ENCODE data around the gene FAM174B.

The FAM174B gene

DNA sequence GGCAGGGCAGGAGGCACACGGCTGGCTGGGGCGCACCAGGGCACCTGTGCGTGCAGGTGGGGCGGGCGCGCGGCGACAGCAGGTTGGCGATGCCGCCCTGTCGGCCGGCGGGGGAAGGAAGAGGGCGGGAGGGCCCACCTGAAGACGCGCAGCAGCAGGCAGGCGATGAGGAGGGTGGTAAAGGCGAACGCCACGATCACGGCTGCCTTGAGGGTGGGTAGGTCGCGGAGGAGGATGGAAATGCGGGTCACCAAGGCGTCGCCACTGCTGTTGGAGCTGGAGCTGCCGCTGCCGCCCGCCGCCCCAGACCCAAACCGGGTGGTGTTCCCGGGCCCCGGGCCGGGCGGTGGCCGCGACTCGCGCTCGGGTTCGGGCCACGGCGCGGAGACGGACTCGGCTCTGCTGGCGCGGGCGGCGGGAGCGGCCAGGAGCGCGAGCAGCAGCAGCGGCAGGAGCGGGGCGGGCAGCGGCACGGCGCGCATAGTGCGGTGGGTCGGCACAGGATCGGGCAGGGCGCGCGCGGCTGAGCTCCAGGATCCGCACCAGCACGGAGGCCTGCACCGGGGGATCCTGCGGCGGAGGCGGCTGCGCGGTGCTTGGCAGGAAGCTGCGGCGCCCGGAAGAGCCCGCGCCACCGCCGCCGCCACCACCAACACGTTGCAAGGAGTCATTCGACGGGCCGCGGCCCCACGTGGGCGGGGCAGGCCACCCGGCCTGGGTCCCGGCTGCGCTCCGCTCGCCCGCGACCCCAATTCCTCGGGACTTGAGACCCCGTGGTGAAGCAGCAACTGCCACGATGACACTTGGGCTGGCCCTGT is at the start of gene FAM174B:
Gene FAM174B, minus strand, starts transcription at position 598 of the 818 bp plus-strand sequence.
- H3K4me3 ChIP-seq (ENCODE audit: low read depth, low read length): peak within 1 kb of the TSS; percentile 51
- DNase-seq (ENCODE audit: low read depth, low spot score): no peak
- CTCF ChIA-PET: no interaction called here
- POLR2A ChIA-PET: no interaction called here
- TF ChIP-seq, protein P1, sequence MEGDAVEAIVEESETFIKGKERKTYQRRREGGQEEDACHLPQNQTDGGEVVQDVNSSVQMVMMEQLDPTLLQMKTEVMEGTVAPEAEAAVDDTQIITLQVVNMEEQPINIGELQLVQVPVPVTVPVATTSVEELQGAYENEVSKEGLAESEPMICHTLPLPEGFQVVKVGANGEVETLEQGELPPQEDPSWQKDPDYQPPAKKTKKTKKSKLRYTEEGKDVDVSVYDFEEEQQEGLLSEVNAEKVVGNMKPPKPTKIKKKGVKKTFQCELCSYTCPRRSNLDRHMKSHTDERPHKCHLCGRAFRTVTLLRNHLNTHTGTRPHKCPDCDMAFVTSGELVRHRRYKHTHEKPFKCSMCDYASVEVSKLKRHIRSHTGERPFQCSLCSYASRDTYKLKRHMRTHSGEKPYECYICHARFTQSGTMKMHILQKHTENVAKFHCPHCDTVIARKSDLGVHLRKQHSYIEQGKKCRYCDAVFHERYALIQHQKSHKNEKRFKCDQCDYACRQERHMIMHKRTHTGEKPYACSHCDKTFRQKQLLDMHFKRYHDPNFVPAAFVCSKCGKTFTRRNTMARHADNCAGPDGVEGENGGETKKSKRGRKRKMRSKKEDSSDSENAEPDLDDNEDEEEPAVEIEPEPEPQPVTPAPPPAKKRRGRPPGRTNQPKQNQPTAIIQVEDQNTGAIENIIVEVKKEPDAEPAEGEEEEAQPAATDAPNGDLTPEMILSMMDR (IDR thresholded peaks at IDR 0.05; ENCODE audit: insufficient read depth, low read length, missing control alignments): no peak

DNA sequence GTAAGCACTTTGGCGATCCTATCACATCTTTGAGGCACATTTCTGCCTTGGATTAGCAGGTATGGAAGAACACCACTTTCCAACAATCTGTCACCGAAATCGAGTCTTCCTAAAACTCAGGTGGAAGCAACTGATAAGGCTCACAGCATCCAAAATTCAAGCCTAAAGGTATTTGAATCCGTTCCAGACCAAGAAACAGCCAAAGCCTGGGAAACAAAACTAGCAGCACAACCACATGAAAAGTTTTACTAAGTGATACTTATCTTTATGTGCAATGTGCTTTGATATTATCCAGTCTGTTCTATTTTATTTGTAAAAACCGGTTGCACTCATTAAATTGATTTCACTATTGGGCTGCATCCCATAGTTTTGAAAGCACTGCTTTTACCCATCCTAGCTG is 40.5 kb upstream of the FAM174B start:
- TF ChIP-seq, protein P1 (IDR thresholded peaks at IDR 0.05; ENCODE audit: insufficient read depth, low read length, missing control alignments): no peak
- H3K4me3 ChIP-seq (ENCODE audit: low read depth, low read length): no peak overlapping the region
- ChIA-PET POLR2A (no interaction called here), CTCF (interaction anchor here (1.2 kb wide), 1 partner anchor 19 kb away, joined by 3 read pairs; no protein-coding TSS in a partner anchor)
- no peak for DNase-seq (ENCODE audit: low read depth, low spot score)

DNA sequence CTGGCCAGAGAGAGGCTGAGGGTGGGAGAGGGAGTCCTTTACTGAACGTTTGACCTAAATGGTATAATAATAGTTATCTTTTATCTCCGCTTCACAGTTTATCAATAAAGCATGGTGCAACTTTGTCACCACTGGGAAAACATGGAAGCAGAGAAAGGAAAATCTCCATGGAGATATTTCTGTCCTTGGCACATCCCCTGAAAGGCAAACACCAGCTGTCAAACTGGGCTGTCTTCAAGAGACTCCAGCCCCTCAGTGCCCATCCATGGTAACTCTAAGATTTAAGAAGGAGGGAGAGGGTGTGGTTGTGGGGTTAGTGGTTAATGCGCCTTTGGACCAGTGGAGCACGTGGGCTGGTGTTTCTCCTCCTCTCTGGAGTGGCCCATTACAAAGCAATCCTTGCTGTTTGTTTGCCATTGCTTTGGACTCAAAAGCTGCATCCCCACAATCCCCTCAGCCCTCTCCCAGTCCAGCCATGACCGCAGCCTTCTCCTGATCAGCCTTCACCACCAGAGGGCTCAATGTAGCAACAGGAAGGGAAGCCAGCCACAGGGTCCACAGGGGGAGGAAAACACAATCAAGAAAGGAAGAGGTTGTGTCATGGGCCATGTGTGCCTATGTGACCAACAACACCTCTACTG is 38.2 kb upstream of the FAM174B start:
- no peak overlapping the region for H3K4me3 ChIP-seq (ENCODE audit: low read depth, low read length)
- no peak for DNase-seq (ENCODE audit: low read depth, low spot score)
- ChIA-PET POLR2A (no interaction called here), CTCF (no interaction called here)
- TF ChIP-seq, protein P1 (IDR thresholded peaks at IDR 0.05; ENCODE audit: insufficient read depth, low read length, missing control alignments): peak; percentile 40

DNA sequence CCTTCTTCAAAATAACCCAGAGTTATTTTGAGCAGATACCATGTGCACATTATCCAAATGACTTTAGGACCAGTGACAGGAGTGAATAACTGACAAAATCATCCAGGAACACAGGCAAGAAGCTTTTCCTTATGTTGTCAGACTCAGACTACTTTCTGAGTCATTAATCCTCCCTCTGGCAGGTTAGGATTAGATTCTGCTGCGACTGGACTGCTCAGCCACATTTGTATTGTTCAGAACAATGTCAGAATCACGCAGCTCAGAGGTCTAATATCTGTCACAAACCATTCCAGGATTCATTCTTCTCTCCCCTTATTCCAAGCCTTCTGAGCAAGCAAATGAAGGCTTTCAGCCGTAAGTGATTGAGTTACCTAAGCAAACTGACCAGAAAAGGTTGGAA is 34.8 kb upstream of the FAM174B start:
- ChIA-PET CTCF (interaction anchor here (1.3 kb wide), 1 partner anchor 24 kb away, joined by 3 read pairs; no protein-coding TSS in a partner anchor), POLR2A (no interaction called here)
- no peak overlapping the region for H3K4me3 ChIP-seq (ENCODE audit: low read depth, low read length)
- no peak for DNase-seq (ENCODE audit: low read depth, low spot score)
- TF ChIP-seq, protein P1 (IDR thresholded peaks at IDR 0.05; ENCODE audit: insufficient read depth, low read length, missing control alignments): no peak

DNA sequence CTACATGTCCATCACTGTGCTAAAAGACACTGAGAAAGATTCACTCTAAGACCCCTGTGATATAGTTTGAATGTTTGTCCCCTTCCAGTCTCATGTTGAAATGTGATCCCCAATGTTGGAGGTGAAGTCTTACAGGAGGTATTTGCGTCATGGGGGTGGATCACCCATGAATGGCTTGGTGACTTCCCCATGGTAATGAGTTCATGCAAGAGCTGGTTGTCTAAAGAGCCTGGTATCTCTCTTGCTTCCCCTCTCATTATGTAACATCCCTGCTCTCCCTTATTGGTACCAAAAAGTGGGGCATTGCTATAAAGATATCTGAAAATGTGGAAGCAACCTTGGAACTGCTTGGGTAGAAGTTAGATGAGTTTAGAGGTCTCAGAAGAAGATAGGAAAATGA is 32.2 kb upstream of the FAM174B start:
- ChIA-PET POLR2A (interaction anchor here (0.6 kb wide), 1 partner anchor 27 kb away, joined by 4 read pairs; no protein-coding TSS in a partner anchor), CTCF (no interaction called here)
- TF ChIP-seq, protein P1 (IDR thresholded peaks at IDR 0.05; ENCODE audit: insufficient read depth, low read length, missing control alignments): no peak
- no peak overlapping the region for H3K4me3 ChIP-seq (ENCODE audit: low read depth, low read length)
- DNase-seq (ENCODE audit: low read depth, low spot score): no peak

DNA sequence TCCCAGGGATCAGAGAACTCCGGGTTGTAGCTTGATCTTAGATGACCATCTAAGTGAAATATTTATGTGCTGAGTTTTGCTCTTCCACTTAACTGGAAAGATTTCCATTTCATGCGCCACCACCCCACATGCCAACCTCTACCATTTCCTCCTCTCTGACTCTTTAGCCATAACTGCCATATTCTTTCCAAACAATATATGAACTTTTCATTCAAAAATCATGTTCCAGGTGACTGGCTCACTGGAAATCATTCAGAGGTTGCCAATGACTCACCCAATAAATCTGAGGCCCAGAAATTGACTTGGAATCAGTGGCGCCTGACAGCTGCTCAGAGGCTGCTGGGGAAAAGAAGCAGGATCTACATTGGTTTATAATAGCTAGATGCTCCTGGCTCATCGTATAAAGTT is 31.6 kb upstream of the FAM174B start:
- ChIA-PET CTCF (interaction anchor here (1.0 to 1.6 kb wide), 2 partner anchors 27 to 604 kb away, joined by 3 read pairs; no protein-coding TSS in a partner anchor), POLR2A (interaction anchor here (0.6 kb wide), 1 partner anchor 27 kb away, joined by 4 read pairs; no protein-coding TSS in a partner anchor)
- no peak for DNase-seq (ENCODE audit: low read depth, low spot score)
- TF ChIP-seq, protein P1 (IDR thresholded peaks at IDR 0.05; ENCODE audit: insufficient read depth, low read length, missing control alignments): no peak
- no peak overlapping the region for H3K4me3 ChIP-seq (ENCODE audit: low read depth, low read length)

Data from AG04449 (cell line).